H1 (cell line): ENCODE results near the gene RALGAPA2. TPM values are rescaled to one million over a fixed set of nuclear protein-coding genes. Genes with fewer than 3 reads are reported as not detected.

Experiments
- CTCF ChIA-PET: fragments of 300-600 bp; sonication (Branson Sonifier 250); formaldehyde crosslinking; loops from one replicate; lab custom pipeline; 2021; ENCODE audit not compliant: partially characterized antibody; lab: Charles Lee
- POLR2A ChIA-PET: fragments of 300-600 bp; sonication (Branson Sonifier 250); formaldehyde crosslinking; loops from one replicate; lab custom pipeline; 2021; ENCODE audit warnings: inconsistent platforms; ENCODE audit not compliant: partially characterized antibody; lab: Charles Lee
- DNase-seq, 2 experiments: peaks; one replicate each; pipeline versions ENCODE4 v3.0.0 to v3.0.0-alpha.2; 2010 to 2022; ENCODE audit warnings: low spot score in 2 of 2, low read depth in 1 of 2, mixed read lengths in 1 of 2
- FAIRE-seq: peaks from 2 replicates; lab custom pipeline; 2011; peaks lifted over from hg19 to GRCh38; lab: Jason Lieb, UNC
- H2AFZ ChIP-seq: 2 replicates; pipeline ENCODE4 v1.8.1; 2012; ENCODE audit warnings: low read length, inconsistent platforms
- H2AK5ac ChIP-seq: 2 replicates; pipeline ENCODE4 v1.6.1; 2013; ENCODE audit warnings: low read depth, low read length
- H2BK120ac ChIP-seq: replicated peaks from 2 replicates; pipeline ENCODE3; 2013; ENCODE audit warnings: low read depth, low read length, inconsistent platforms
- H2BK12ac ChIP-seq: 2 replicates; pipeline ENCODE4 v1.6.1; 2013; ENCODE audit warnings: low read depth, low read length
- H2BK15ac ChIP-seq: 2 replicates; pipeline ENCODE4 v1.6.1; 2013; ENCODE audit warnings: low read length
- H2BK20ac ChIP-seq: 2 replicates; pipeline ENCODE4 v1.6.1; 2013; ENCODE audit warnings: low read length
- H2BK5ac ChIP-seq: 2 replicates; pipeline ENCODE4 v1.6.1; 2013; ENCODE audit warnings: low read depth, low read length
- H3K14ac ChIP-seq: 2 replicates; pipeline ENCODE4 v1.6.1; 2013; ENCODE audit warnings: inconsistent platforms; ENCODE audit not compliant: insufficient read length
- H3K18ac ChIP-seq: 2 replicates; pipeline ENCODE4 v1.6.1; 2013; ENCODE audit warnings: low read length; ENCODE audit errors: extremely low read depth
- H3K23ac ChIP-seq: 2 replicates; pipeline ENCODE4 v1.6.1; 2013; ENCODE audit warnings: inconsistent platforms; ENCODE audit not compliant: insufficient read length
- H3K23me2 ChIP-seq: 2 replicates; pipeline ENCODE4 v1.6.1; 2013; ENCODE audit warnings: low read depth, low read length
- H3K27ac ChIP-seq: 2 replicates; pipeline ENCODE4 v1.6.1; 2011; ENCODE audit warnings: low read depth, low read length, inconsistent platforms
- H3K27me3 ChIP-seq, 4 experiments: replicated peaks in 1 of 4; 1 replicate in 1 of 4; 2 replicates in 3 of 4; pipeline versions ENCODE4 v1.6.1 to v1.8.1; 2011 to 2013; ENCODE audit warnings: low read length in 3 of 4, mild to moderate bottlenecking in 3 of 4, inconsistent platforms in 2 of 4, mixed read lengths in 2 of 4, moderate library complexity in 1 of 4; ENCODE audit not compliant: control insufficient read depth in 3 of 4, insufficient read depth in 3 of 4; ENCODE audit errors: extremely low read depth in 1 of 4
- H3K36me3 ChIP-seq, 4 experiments: 2 replicates each; pipeline versions ENCODE4 v1.6.1 to v1.8.1; 2011 to 2013; ENCODE audit warnings: mild to moderate bottlenecking in 4 of 4, low read length in 3 of 4, moderate library complexity in 2 of 4, control low read depth in 1 of 4, inconsistent platforms in 1 of 4; ENCODE audit not compliant: insufficient read depth in 4 of 4, control insufficient read depth in 2 of 4
- H3K4ac ChIP-seq: replicated peaks from 2 replicates; pipeline ENCODE3; 2013; ENCODE audit warnings: low read length, low read depth, mixed read lengths, inconsistent platforms; ENCODE audit not compliant: insufficient read length
- H3K4me1 ChIP-seq, 4 experiments: replicated peaks in 1 of 4; 1 replicate in 1 of 4; 2 replicates in 3 of 4; pipeline versions ENCODE4 v1.6.1 to v1.8.1; 2011 to 2013; ENCODE audit warnings: low read length in 3 of 4, inconsistent platforms in 2 of 4, mixed read lengths in 1 of 4; ENCODE audit not compliant: insufficient read depth in 4 of 4, control insufficient read depth in 3 of 4
- H3K4me2 ChIP-seq, 2 experiments: 2 replicates each; pipeline versions ENCODE4 v1.6.1 to v1.8.1; 2011 to 2013; ENCODE audit warnings: low read depth in 2 of 2, low read length in 2 of 2, control low read depth in 1 of 2, inconsistent platforms in 1 of 2, mild to moderate bottlenecking in 1 of 2; ENCODE audit not compliant: insufficient read depth in 1 of 2
- H3K4me3 ChIP-seq, 4 experiments: fragments of 200-600, 300-600 bp in 1 of 4; sonication (generic), shearing (Covaris generic), sonication (Bioruptor Twin) in 1 of 4; 2 replicates each; pipeline versions ENCODE4 v1.5.1 to v1.8.1; 2011 to 2016; ENCODE audit warnings: low read length in 4 of 4, low read depth in 3 of 4, control low read depth in 2 of 4, inconsistent platforms in 2 of 4, mild to moderate bottlenecking in 2 of 4, mixed read lengths in 1 of 4, moderate library complexity in 1 of 4; ENCODE audit not compliant: insufficient read depth in 2 of 4; ENCODE audit errors: extremely low read depth in 1 of 4
- H3K56ac ChIP-seq: replicated peaks from 2 replicates; pipeline ENCODE3; 2013; ENCODE audit warnings: low read depth, mild to moderate bottlenecking, mixed read lengths, low read length, inconsistent platforms; ENCODE audit not compliant: insufficient read length
- H3K79me1 ChIP-seq: 2 replicates; pipeline ENCODE4 v1.6.1; 2013; ENCODE audit warnings: low read depth, low read length, control low read depth
- H3K79me2 ChIP-seq, 2 experiments: 2 replicates each; pipeline versions ENCODE4 v1.6.1 to v1.8.1; 2012 to 2013; ENCODE audit warnings: low read length in 2 of 2, mild to moderate bottlenecking in 2 of 2, inconsistent platforms in 1 of 2; ENCODE audit not compliant: insufficient read depth in 2 of 2, control insufficient read depth in 1 of 2
- H3K9ac ChIP-seq, 4 experiments: replicated peaks in 1 of 4; 1 replicate in 1 of 4; 2 replicates in 3 of 4; pipeline versions ENCODE4 v1.6.1 to v1.8.1; 2011 to 2013; ENCODE audit warnings: low read depth in 3 of 4, low read length in 3 of 4, control low read depth in 2 of 4, mild to moderate bottlenecking in 2 of 4, moderate library complexity in 2 of 4, inconsistent platforms in 1 of 4; ENCODE audit errors: extremely low read depth in 1 of 4
- H3K9me3 ChIP-seq, 2 experiments: 2 replicates each; pipeline versions ENCODE4 v1.6.1 to v1.8.1; 2012 to 2013; ENCODE audit warnings: mild to moderate bottlenecking in 2 of 2, moderate library complexity in 2 of 2, control low read depth in 1 of 2, inconsistent platforms in 1 of 2, low read depth in 1 of 2, low read length in 1 of 2, mixed read lengths in 1 of 2; ENCODE audit not compliant: insufficient read depth in 2 of 2
- H4K20me1 ChIP-seq, 2 experiments: replicated peaks in 1 of 2; 2 replicates each; pipeline versions ENCODE3 to v1.8.1; 2011 to 2013; ENCODE audit warnings: inconsistent platforms in 2 of 2, low read length in 2 of 2, mild to moderate bottlenecking in 1 of 2; ENCODE audit not compliant: insufficient read depth in 2 of 2, control insufficient read depth in 1 of 2
- H4K5ac ChIP-seq: 2 replicates; pipeline ENCODE4 v1.6.1; 2013; ENCODE audit warnings: low read length, low read depth, mixed read lengths, inconsistent platforms; ENCODE audit not compliant: insufficient read length
- H4K8ac ChIP-seq: 2 replicates; pipeline ENCODE4 v1.8.0; 2013; ENCODE audit warnings: mild to moderate bottlenecking, moderate library complexity, low read length, inconsistent platforms; ENCODE audit not compliant: insufficient read depth; ENCODE audit errors: extremely low read depth
- H4K91ac ChIP-seq: replicated peaks from 2 replicates; pipeline ENCODE3; 2013; ENCODE audit warnings: low read length, mixed read lengths, inconsistent platforms; ENCODE audit not compliant: insufficient read length
- ASH2L ChIP-seq: fragments of 200-600, 300-600 bp; sonication (generic); IDR thresholded peaks from one replicate; pipeline ENCODE4 v1.7.1; 2017; ENCODE audit warnings: low read length
- HDAC2 ChIP-seq, 2 experiments: fragments of 300-600 bp in 1 of 2; sonication (generic) in 1 of 2; IDR thresholded peaks; 2 replicates each; pipeline ENCODE4 v1.6.1; 2011 to 2012; ENCODE audit warnings: low read depth in 2 of 2, low read length in 2 of 2, mild to moderate bottlenecking in 2 of 2, moderate library complexity in 2 of 2, borderline replicate concordance in 1 of 2, inconsistent platforms in 1 of 2
- RNF2 ChIP-seq: fragments of 200-900, 300-1000 bp; sonication (generic); IDR thresholded peaks from 2 replicates; pipeline ENCODE4 v1.7.1; 2016; ENCODE audit warnings: borderline replicate concordance, low read depth, mild to moderate bottlenecking, antibody characterized with exemption, low read length; ENCODE audit not compliant: poor library complexity, severe bottlenecking; ENCODE audit errors: missing control alignments
- SP2 ChIP-seq: IDR thresholded peaks from 2 replicates; pipeline ENCODE4 v1.6.1; 2012; ENCODE audit warnings: mild to moderate bottlenecking, low read length, inconsistent platforms
- SP4 ChIP-seq: IDR thresholded peaks from 2 replicates; pipeline ENCODE4 v1.6.1; 2012; ENCODE audit warnings: low read length, inconsistent platforms
- SRF ChIP-seq: IDR thresholded peaks from 2 replicates; pipeline ENCODE4 v1.6.1; 2011; ENCODE audit warnings: mild to moderate bottlenecking, low read depth, low read length, moderate library complexity
- SUZ12 ChIP-seq: fragments of 200-600 bp; sonication (generic); IDR thresholded peaks from 2 replicates; pipeline ENCODE4 v1.6.1; 2012; ENCODE audit warnings: mild to moderate bottlenecking, inconsistent platforms, low read length, moderate library complexity, mixed read lengths
- TCF12 ChIP-seq: IDR thresholded peaks from 2 replicates; pipeline ENCODE4 v1.6.1; 2011; ENCODE audit warnings: low read depth, mild to moderate bottlenecking, low read length
- WGBS, 2 experiments: shearing (Covaris generic) in 1 of 2; methylation state at CpG; one replicate each; pipeline versions ENCODE4 v1.1.6 to v1.1.7; 2013 to 2015; ENCODE audit warnings: low lambda C conversion rate in 2 of 2, mixed read lengths in 2 of 2, inconsistent platforms in 1 of 2, low coverage in 1 of 2, missing lambda C conversion rate in 1 of 2; ENCODE audit not compliant: insufficient replicate concordance in 2 of 2, insufficient coverage in 1 of 2, insufficient read length in 1 of 2; ENCODE audit errors: extremely low coverage in 1 of 2, missing lambda C conversion rate in 1 of 2; 5-methylcytosine and 5-hydroxymethylcytosine counted together
- polyA plus RNA-seq, 7 experiments: library from polyadenylated mRNA; depleted of rRNA in 3 of 7; stranded (reverse) in 5 of 7; unstranded in 2 of 7; fragments of >200 nt in 5 of 7; fragments of 200-250 nt in 2 of 7; gene quantifications; 1 replicate in 5 of 7; 2 replicates in 1 of 7; 4 replicates in 1 of 7; pipeline versions ENCODE4 v1.2.1 to v1.2.3, GENCODE V29; 2011 to 2013; ENCODE audit warnings: missing spikeins in 2 of 7, mixed read lengths in 2 of 7
- total RNA-seq: library from RNA; stranded (reverse); fragmentation: NEBNext Ultra II Directional; extraction: Animal tissue kit (Norgen Biotek cat#: 25700); gene quantifications from 2 replicates; pipeline ENCODE4 v1.2.1, GENCODE V29; 2021

RALGAPA2 gene
- total and polyA plus RNA-seq, 2 of the 8 experiments (the other 6 are each of a cell fraction or from before 2014, with no cell fraction given): 5.1 to 25.5 TPM

GRCh38 chr20:20472684-20473274 is 239.7 kb downstream of the RALGAPA2 start:
- H3K9ac ChIP-seq: no peak overlapping the region
- no peaks in the 10 kb centered on the region for H3K27me3 ChIP-seq
- no peaks in the 10 kb centered on the region for H3K9me3 ChIP-seq
- H2BK12ac ChIP-seq: no peak overlapping the region
- H2BK120ac ChIP-seq: no peak overlapping the region
- H3K14ac ChIP-seq: no peak overlapping the region
- DNase-seq: no peak
- H3K23me2 ChIP-seq: no peaks in the 10 kb centered on the region; the same call in 1 of the 2 replicates
- no peak overlapping the region for H3K56ac ChIP-seq
- H3K4me2 ChIP-seq: no peak overlapping the region
- TF ChIP-seq SP2 (no peak), HDAC2 (IDR thresholded peaks at IDR 0.05; ENCODE audit: borderline replicate concordance in 1 of 2, low read depth in 2 of 2, low read length in 2 of 2) (no peak), SRF (no peak), SUZ12 (no peak), SP4 (no peak), ASH2L (no peak), RNF2 (no peak), TCF12 (no peak)
- no peak overlapping the region; the same call in 1 of the 2 replicates for H4K8ac ChIP-seq
- FAIRE-seq: no peak
- no peaks in the 10 kb centered on the region for H3K79me2 ChIP-seq
- no peak overlapping the region for H2AFZ ChIP-seq
- no peaks in the 10 kb centered on the region for H4K20me1 ChIP-seq
- ChIA-PET CTCF (interaction anchor here (1.1 to 4.2 kb wide), 2 partner anchors 9 to 21 kb away, joined by 3 to 26 read pairs; no protein-coding TSS in a partner anchor), POLR2A (interaction anchor here (1.4 kb wide), 1 partner anchor 9 kb away, joined by 3 read pairs; no protein-coding TSS in a partner anchor)
- H4K5ac ChIP-seq: no peak overlapping the region
- no peak overlapping the region for H2BK15ac ChIP-seq
- peaks cover 0 to 3% (median under 1%) of the 10 kb centered on the region in 4 experiments; a peak in 4 of 7 replicates for H3K4me1 ChIP-seq
- WGBS, 2 experiments: 84% methylated on average over 4 of the region's 4 CpGs; no CpG with 5 or more reads in 1 of the 2 experiments
- no peak overlapping the region for H2BK20ac ChIP-seq
- no peak overlapping the region for H3K27ac ChIP-seq
- H2AK5ac ChIP-seq: no peak overlapping the region
- no peaks in the 10 kb centered on the region for H3K36me3 ChIP-seq
- no peak overlapping the region for H2BK5ac ChIP-seq
- H3K4ac ChIP-seq: no peak overlapping the region
- no peak overlapping the region for H3K23ac ChIP-seq
- H4K91ac ChIP-seq: no peak overlapping the region
- no peaks in the 10 kb centered on the region for H3K79me1 ChIP-seq
- no peak overlapping the region for H3K18ac ChIP-seq
- no peak overlapping the region for H3K4me3 ChIP-seq
